Measurements from ENCODE around the gene FLRT1. TPM values are rescaled to one million over a fixed set of nuclear protein-coding genes. Genes with fewer than 3 reads are reported as not detected.

The FLRT1 gene
- total RNA-seq, 1 donor from 2014 or later = 4.5 TPM

DNA sequence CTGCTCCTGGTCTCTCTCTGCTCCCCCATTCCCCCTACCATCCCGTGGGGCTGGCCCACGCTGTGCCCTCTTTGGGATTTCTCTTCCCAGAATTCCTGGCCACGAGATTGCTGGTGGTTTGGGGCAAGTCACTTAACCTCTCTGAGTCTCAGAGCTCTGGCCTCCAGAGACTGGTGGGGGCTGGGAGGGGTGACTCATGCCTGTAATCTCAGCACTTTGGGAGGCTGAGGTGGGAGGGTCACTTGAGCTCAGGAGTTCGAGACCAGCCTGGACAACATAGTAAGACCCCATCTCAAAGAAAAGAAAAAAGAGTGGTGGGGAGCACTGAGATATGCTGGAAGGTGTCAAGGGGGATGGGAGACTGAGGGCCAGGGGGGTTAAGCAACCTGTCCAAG lies 31.1 kb upstream of the FLRT1 start:
- FAIRE-seq = no peak
- no peak for DNase-seq (ENCODE audit: low spot score in 2 of 2)

DNA sequence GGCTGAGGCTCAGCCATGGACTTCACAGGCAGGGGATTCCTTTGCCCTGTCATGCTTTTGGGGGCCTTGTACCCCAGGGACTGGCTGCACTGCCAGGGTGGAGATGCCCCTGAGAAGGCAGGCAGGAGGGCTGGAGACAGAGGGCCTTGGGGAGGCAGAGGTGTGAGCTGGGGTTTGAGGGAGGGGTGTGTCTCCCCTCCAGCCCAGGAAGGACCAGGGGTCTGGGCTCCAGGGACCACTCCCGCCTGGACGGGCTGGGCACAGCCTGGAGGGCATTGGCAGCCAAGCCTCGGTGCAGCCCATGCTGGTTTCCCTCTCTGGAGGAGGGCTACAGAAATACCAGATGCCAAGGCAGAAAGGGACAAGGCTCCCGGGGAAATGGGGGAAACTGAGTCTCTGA lies 30.0 kb upstream of the FLRT1 start:
- no peak for FAIRE-seq

DNA sequence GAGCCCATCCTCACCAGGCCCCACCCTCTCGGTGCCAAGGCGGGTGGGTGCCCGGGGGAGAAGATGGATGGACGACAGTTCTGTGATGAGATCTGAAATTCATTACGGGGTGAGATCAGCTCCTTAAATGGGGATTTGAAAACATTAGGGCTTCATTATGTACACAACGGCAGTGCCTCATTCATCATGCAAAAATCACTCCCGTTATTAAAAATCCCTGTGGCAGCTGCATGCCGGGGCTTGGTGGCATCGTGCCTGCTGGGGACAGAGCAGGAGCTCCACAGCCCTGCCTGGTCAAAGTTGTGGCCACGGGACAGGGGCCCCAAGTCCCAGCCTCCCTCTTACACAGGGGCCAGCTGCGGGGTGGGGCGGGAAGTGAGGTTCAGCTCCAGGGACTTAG lies 29.3 kb upstream of the FLRT1 start:
- no peak for FAIRE-seq
- DNase-seq (ENCODE audit: low spot score in 2 of 2) = no peak

More for the DNA sequence above, 30.0 kb upstream of the FLRT1 start:
- no peak for DNase-seq (ENCODE audit: low spot score in 2 of 2)

DNA sequence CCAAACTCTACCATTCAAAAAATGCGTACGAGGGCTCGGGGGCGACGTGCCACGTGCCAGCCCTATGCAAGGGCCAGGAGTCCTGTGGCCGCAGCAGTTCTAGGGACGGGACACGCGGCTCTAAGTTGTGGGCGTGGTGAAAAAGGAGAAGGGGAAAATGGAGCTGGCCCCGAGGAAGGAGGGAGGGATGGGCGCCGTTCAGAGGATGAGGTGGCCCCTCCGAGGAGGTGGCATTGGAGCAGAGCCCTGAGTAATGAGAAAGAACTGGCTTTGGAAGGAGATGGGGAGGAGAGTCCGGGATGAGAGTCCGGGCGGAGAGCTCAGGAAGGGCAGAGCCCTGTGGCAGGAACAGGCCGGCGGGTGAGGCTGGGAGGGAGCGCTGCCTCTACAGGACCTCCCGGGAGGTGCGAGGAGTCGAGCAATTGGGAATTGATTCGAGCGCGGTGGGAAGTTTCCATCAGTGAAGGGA lies 28.5 kb upstream of the FLRT1 start:
- DNase-seq (ENCODE audit: low spot score in 2 of 2) = peak in 1 of 2 donors; percentile 57
- no peak for FAIRE-seq

DNA sequence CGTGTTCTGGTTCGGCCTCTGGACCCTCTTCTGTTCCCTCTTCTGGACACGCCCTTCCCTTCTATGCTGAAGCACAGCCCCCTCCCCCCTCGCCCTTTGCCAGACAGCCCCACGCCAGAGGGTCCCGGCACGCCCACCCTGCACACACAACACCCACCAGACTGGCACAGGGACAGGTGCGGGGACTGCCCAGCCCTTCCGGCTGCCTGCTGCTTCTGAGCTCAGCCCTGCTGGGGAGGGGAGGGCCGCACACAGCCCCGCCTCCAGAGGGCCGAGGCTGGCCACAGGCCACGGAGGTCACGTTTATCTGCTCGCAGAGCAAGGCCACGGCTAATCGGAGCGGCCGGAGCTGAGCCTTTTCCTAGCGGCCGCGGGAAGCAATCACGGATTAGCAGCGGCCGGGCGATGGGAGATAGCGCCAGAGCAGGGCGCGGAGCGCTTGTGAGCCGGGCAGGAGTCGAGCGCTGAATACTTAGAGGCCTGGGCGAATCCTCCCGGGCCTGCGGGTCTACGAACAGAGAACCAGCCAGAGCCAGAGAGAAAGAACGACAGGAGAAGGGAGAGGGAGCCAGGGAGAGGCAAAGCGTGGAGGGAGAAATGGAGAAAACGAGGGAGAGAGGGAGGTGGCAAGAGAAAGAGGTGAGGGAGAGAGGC lies 28.0 kb upstream of the FLRT1 start:
- FAIRE-seq = no peak
- DNase-seq (ENCODE audit: low spot score in 2 of 2) = peak; percentile 74 to 81

DNA sequence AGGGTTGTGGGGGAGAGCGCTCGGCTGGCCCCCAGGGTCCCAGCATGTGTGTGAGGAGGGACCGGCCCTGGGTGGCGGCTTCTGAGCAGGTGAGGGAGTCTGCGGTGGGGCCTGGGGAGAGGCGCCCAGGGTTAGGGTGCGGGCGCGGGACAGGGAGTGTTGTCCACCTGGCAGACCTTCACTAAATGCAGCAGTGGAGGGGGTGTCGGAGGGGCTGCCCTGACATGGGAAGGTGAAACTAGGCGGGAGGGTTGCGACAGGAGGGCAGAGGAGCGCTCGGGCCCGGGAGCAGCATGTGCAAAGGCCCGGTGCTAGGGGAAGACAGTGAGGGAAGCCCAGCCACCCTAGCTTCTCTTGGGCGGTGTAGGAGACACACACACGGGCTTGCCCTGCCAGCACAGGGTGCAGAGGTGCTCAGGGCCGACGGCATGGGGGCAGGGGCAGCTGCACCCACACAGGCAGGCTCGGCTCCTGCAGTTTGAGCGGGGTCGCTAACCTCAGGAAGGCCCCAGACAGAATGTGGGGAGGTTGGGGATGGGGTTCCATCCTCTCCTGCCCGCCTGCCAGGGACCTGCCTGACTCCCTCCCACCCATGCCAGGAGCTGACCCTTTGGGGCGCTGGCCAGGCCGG lies 27.3 kb upstream of the FLRT1 start:
- DNase-seq (ENCODE audit: low spot score in 2 of 2) = no peak
- no peak for FAIRE-seq

DNA sequence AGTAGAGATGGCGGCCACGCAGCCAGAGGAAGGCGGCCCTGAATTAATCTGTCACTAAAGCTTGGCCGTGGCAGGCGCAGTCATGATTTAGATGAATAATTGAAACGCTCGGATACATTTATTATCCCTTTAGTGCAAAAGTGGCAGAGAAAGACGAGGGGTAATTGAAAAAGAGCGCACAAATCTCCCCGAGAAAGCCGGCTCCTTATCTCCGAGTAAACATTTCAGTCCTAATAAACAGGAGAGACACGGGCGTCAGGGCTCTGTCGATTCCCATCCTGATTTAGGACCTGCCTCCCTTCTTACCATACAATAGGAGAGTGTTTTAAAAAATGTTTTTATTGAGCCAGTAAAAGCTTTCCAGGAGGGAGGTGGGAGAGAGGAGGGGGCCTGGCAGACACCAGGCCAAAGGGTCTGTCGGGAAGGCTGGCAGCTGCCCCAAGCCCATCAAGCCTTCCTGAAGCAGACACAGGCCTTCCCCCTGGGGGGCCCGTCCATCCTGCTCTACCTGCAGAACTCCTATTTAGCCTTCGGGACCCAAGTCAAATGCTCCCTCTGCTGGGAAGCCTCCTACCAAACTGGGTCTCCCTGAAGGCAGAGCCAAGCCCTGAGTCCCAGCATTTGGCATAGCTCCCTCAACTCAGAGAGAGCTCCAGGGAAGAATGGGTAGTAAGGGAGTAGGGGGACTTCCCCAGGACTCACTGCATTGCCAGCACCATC lies 26.7 kb upstream of the FLRT1 start:
- DNase-seq (ENCODE audit: low spot score in 2 of 2) = no peak
- FAIRE-seq = no peak

DNA sequence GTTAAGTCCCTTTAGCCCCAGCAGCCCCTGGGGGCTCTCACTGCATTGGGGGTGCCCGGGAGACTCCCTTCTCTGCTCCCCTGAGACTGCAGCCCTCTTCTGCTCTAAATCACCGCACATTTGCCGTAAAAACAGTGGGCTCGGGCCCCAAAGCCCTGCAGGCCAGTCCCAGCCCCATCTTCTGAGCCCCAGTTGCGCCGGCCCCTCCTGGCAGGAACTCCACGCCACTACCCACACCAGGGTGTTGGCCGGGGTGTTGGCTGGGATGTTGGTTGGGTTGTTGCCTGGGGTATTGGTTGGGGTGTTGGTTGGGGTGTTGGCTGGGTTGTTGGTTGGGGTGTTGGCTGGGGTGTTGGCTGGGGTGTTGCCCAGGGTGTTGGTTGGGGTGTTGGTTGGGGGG lies 26.0 kb upstream of the FLRT1 start:
- DNase-seq (ENCODE audit: low spot score in 2 of 2) (no peak), FAIRE-seq (no peak)

DNA sequence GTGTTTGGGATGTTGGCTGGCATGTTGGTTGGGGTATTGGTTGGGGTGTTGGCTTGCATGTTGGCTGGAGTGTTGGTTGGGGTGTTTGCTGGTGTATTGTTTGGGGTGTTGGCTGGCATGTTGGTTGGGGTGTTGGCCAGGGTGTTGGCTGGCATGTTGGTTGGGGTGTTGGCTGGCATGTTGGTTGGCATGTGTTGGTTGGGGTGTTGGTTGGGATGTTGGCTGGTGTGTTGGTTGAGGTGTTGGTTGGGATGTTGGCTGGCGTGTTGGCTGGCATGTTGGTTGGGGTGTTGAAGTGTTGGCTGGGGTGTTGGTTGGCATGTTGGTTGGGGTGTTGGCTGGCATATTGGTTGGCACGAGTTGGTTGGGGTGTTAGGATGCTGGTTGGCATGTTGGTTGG lies 24.9 kb upstream of the FLRT1 start:
- no peak for FAIRE-seq
- DNase-seq (ENCODE audit: low spot score in 2 of 2) = no peak

DNA sequence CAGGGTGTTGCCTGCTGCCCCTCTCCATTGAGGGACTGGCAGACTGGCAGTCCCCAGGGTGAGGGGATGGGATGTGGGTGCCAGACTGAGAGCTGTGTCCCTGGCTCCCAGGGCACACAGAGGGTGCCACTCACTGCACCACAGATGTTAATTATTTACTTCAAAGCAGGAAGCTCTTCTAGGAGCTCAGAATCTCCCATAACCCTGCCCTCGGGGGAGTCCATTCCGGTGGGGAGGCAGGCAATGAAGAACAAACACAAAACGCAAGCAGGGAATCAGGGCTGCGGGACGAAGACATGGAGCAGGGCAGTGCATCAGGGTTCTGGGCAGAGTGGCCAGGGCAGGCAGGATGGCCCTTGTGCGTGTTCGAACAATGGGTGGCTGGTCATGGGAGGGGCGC lies 24.4 kb upstream of the FLRT1 start:
- FAIRE-seq = no peak
- DNase-seq (ENCODE audit: low spot score in 2 of 2) = no peak

DNA sequence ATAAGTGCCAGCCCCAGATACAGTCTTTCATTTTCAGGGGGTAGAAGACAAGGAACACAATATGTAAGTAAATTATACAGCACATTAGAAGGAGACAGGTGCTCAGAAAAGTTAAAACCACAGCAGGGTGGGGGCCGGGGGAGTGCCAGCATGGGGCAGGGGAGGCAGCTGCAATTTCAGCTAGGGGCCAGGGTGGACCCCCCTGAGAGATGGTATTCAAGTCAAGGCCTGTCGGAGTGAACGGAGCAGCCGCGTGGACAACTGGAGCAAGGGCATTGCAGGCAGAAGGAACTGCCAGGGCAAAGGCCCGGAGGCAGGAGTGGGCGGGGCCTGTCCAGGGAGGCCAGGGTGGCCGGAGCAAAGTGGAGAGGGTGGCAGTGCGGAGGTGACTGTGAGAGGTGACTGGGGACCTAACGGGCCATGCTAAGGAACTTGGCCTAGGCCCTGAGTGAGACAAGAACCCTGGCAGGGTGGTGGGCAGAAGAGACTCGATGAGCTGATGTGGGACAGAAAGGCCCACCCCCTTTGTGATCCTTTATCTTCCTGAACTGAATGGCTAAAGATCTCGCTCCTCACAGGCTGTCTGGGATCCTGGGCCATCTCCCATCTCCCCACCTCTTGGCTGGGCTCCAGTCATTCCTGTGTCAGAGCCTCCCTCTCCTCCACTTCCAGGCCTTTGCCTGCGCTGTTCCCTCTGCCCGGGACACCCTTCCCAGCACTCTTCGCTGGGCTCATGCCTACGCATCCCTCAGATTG lies 22.4 kb upstream of the FLRT1 start:
- DNase-seq (ENCODE audit: low spot score in 2 of 2) (no peak), FAIRE-seq (no peak)

DNA sequence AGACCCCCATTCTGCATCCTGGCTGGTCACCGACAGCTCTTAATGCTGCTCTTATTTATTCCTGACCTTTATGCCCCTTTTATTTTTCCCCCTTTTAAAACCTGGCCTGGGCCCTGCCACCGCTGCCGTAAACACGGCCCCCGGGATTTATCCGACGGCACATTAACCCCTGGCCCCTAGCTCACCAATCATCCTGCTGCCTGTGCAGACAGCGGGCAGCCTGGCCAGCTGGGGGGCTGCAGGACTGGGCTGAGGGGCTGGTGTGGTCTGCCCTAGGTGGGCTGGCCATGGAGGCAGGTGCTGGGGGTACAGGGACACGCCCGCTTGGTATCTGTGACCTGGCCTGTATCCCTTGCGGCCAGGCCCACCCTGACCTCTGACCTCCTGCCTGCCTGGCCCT lies 21.4 kb upstream of the FLRT1 start:
- DNase-seq (ENCODE audit: low spot score in 2 of 2) (no peak), FAIRE-seq (no peak)

DNA sequence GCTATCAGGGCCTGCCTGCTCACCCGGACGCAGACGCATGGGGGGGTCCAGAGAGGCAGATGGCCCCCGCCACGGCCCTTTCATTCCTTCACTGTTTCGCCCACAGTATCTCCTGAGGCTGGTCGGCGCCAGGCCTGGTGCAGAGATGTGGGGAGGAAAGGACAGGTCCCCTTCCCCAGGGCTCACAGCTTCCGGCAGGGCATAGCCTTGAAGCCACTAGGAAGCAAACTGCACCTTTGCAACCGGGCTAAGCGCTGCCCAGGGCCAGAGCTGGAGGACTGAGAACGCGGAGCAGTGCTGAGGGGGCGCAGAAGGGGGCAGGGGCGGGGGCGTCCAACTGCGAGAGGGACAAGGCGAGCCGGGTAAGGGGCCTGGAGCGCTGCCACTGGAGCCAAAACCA lies 20.2 kb upstream of the FLRT1 start:
- DNase-seq (ENCODE audit: low spot score in 2 of 2) = no peak
- FAIRE-seq = no peak

DNA sequence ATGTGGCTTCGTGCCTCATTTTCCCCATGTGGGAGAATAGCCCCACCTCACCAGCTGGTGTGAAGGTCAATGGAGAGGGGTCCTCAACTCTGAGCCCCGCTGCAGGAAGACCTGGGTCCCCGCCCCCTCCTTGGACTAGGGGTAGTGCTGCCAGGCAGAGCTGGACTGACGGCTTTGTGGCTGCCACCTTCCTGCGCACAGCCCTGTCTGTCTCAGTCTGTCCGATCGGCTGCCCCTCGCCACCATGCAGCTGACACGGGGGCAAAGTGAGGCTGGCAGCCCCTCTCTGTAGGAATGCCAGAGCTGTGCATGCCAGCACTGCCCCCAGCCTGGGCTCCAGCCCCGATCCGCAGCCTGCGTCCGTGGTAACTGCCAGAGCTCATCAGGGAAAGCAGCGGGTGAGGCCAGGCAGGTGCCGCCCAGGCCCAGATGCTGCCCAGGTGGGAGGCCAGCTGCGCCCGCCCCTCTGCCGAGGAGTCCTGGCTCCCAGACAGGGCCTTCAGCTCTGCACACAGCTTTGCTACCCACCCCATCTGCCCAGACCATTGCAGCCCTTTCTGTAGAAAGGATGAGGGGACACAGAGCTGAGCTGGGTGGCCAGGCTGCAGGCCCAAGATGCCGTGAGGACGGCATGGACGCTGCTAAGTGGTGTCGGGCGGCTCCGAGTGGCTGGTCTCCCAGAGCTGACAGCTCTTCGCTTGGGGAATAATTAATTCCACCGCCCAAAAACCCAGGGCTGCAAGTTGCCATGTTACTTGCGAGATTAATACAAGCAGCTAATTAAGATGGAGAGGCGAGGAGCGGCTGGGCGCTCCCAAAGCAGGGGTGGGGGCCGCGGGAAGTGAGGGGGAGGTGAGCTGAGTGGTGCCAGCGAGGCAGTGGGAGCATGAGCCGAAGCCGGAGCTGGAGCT lies 19.5 kb upstream of the FLRT1 start:
- no peak for DNase-seq (ENCODE audit: low spot score in 2 of 2)
- no peak for FAIRE-seq

DNA sequence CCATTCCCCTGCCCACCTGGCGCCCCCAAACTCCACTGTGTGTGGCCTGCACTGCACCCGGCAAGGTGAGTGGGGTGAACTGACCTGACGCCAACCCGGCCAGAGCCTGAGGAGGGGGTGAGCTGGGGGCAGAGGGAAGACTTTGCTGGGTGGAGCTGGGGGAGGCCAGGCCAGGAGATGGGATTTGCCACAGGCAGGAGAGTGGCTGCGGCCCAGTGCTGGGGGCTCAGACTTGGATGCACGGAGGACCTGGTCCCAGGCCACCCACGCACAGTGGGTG lies 17.8 kb upstream of the FLRT1 start:
- FAIRE-seq (no peak), DNase-seq (ENCODE audit: low spot score in 2 of 2) (no peak)

DNA sequence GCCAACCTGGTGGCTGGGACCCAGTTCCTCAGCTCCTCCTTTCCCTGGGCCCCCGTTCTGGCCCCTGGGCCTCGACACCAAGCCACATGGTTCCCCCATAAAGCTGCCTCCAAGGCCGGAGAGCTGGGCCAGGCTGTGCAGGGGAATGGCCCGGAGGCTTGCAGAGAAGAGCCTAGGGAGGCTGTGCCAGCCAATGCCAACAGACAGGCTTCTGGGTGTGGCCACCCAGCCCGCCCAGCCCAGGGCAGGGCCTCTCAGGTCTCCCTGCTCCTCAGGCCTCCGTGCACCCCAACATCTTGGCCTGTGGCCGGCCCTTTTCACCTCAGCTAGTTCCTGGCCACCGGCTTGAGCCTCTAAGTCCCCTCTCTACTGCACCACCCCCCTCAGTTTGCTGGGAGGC lies 17.4 kb upstream of the FLRT1 start:
- no peak for FAIRE-seq

DNA sequence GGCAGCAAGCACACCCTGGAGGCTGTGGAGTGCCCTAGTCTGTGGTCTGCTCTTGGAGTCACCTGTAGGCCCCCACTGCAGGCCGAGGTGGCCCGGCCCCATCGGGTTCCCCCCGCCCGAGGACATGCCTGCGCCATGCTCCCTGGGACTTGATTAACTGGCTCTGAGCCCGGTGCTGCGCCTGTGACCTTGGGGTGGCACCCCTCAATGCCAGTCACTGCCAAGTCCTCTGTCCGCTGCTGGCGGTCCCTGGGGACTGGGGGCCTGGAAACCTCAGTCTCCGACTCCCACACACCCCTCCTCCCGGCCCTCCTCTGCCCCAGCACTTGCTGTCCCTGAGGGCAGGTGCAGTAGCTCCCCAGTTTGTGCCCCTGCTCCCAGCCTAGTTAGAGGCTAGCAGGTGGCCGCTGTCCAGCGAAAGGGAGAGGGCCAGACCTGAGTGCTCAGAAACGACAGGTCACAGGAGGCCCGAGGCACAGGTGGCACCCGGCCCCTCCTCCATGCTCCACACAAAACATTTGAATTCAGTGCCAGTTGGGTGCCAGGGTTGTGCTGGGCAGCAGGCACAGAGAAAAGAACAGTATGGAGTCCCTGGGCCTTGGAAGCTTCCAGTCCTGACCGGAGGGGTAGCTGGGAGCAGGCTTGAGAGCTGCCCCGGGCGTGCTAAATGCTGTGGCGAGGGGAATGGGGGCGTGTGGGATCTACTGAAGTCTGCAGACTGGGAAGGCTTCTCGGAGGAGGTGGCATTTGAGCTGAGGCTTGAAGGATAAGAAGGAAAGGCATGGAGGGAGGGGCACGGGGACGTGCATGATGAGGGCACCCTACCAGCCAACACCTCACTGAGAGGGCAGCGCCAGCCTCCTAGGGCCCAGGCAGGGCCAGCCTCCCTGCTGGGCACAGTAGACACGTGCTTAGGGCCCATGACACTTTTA lies 16.4 kb upstream of the FLRT1 start:
- FAIRE-seq = no peak
- DNase-seq (ENCODE audit: low spot score in 2 of 2) = no peak

More for the DNA sequence above, 17.4 kb upstream of the FLRT1 start:
- DNase-seq (ENCODE audit: low spot score in 2 of 2) = no peak

DNA sequence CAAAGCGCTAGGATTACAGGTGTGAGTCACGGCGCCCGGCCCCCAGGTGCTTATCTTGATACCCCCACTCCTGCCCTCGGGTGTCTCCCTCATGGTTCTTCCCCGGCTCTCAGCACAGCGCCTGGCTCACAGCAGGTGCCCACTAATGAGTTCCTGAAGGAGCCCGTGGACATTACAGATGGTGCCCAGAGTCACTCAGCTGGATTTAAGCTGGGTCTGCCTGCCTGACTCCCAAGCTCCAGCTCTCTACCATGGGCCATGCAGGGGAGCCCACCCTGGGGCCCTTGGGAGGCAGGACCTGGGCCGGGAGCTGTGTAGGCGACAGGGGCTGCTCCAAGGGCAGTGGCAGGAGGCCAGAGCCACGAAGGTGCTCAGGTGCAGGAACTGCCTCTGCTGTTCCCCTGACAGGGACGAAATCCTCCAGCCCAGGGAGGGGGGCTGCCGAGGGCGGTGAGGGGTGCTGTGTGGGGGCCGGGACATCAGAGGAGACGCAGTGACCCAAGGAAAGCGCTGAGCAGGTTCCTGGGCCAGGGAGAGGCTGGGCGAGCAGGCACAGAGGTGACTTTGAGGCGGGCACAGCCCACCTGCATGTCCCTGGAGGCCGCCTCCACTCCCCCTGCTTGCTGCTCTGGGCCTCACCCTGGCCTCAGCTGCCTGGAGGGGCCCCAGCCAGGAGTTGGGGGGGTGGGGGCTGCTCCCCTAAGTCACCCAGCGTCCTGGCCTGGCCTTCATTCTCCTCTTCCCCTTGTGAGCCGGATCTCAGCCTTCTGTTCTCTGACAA lies 14.6 kb upstream of the FLRT1 start:
- no peak for FAIRE-seq
- DNase-seq (ENCODE audit: low spot score in 2 of 2) = no peak

DNA sequence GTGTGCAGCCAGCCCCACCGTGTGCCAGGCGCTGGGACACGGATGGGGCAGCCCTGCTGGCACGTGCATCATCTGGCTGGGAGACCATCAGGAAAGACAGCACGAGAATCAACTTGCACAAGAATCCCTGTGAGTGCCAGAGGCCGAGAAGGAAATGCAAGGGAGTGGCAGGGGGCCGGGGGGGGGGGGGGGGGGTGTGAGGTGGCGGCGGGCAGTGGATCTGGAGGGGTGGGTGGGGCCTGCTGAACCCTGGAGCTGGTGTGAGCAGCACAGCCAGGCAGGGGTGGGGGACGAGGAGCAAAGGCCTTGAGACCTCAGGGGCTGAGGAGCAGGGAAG lies 14.0 kb upstream of the FLRT1 start:
- FAIRE-seq (no peak), DNase-seq (ENCODE audit: low spot score in 2 of 2) (no peak)

All from frontal cortex (tissue), 4 donors.